HEK293T (cell line): ENCODE results near the gene LHPP.

Experiments used
- BHLHE40 ChIP-seq: fragments of 450-650 bp; IDR thresholded peaks from 2 replicates; pipeline ENCODE4 v1.6.1; 2016; ENCODE audit warnings: mild to moderate bottlenecking, moderate library complexity, borderline replicate concordance
- ELF4 ChIP-seq: fragments of 450-650 bp; IDR thresholded peaks from 2 replicates; pipeline ENCODE4 v1.6.1; 2017; ENCODE audit warnings: antibody characterized with exemption
- FOXA1 ChIP-seq: fragments of 450-650 bp; IDR thresholded peaks from 2 replicates; pipeline ENCODE4 v1.6.1; 2016; ENCODE audit warnings: mild to moderate bottlenecking
- FOXK2 ChIP-seq: fragments of 450-650 bp; IDR thresholded peaks from 2 replicates; pipeline ENCODE4 v1.6.1; 2016; ENCODE audit warnings: mild to moderate bottlenecking
- FOXM1 ChIP-seq: fragments of 450-650 bp; IDR thresholded peaks from 2 replicates; pipeline ENCODE4 v1.6.1; 2017; ENCODE audit warnings: mild to moderate bottlenecking, borderline replicate concordance
- HDGF ChIP-seq: fragments of 450-650 bp; IDR thresholded peaks from 2 replicates; pipeline ENCODE4 v1.6.1; 2017; ENCODE audit warnings: antibody characterized with exemption, borderline replicate concordance
- LEF1 ChIP-seq: fragments of 450-650 bp; IDR thresholded peaks from 2 replicates; pipeline ENCODE4 v1.6.1; 2017; ENCODE audit warnings: mild to moderate bottlenecking, borderline replicate concordance
- NFRKB ChIP-seq: fragments of 450-650 bp; IDR thresholded peaks from 2 replicates; pipeline ENCODE4 v1.6.1; 2016; ENCODE audit warnings: mild to moderate bottlenecking, moderate library complexity
- SP1 ChIP-seq: fragments of 450-650 bp; IDR thresholded peaks from 2 replicates; pipeline ENCODE4 v1.6.1; 2017
- SUZ12 ChIP-seq: fragments of 450-650 bp; IDR thresholded peaks from 2 replicates; pipeline ENCODE4 v1.6.1; 2016; ENCODE audit warnings: mild to moderate bottlenecking
- TARDBP ChIP-seq: fragments of 450-650 bp; IDR thresholded peaks from 2 replicates; pipeline ENCODE4 v1.6.1; 2016

DNA sequence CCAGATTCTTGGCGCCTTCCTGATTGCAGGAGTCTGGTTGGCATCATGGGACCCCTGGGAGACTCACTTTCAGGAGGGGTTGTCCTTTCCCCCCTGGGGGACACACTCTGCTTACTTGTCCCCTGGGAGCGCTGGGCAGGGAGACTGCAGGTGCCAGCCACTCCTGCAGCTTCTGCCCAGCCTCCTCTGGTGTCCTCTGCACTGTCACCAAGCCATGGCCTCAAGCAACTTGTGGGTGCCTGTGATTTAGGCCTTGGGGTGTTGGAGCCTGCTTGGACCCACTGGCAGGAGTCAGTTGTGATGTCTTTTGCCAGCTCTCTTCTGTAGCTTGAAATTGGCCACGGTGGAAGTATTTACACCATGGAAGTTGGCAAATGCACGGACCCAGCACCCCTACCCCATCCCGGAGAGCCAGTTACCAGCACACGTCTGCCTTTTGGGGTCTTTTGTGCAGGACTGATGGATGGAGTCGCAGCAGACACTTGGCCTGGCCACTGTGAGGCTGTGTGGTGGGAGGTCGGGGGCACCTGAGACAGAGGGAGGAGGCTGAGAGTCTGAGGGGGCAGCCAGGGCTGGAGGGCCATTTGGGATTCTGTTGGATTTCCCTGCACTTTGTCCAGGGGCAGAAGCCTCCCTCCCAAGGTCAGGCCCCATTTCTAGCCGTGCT, 104.7 kb downstream of the LHPP start:
- TF ChIP-seq ELF4 (no peak), BHLHE40 (no peak), FOXA1 (no peak), SP1 (no peak), TARDBP (no peak), LEF1 (no peak), FOXM1 (no peak), FOXK2 (no peak), NFRKB (no peak), SUZ12 (no peak), HDGF (no peak)
